GM18868 (cell line): ENCODE data around the gene ATP6AP1.
A peak's percentile ranks its signal among the peaks of the same experiment; 100 is the strongest.

Experiments used
- ATAC-seq: cut with Tn5 transposase; IDR thresholded peaks from one replicate; pipeline ENCODE4 v1.9.1; 2021; ENCODE audit warnings: mild to moderate bottlenecking, moderate library complexity; ENCODE audit not compliant: unreplicated experiment

ATP6AP1 gene

GRCh38 chrX:154426916-154427770 is 1.3 kb upstream of the ATP6AP1 start:
- ATAC-seq = no peak

GRCh38 chrX:154429711-154430110 is 1.2 kb downstream of the ATP6AP1 start:
- ATAC-seq = no peak

- no peak for ATAC-seq
Measured at GRCh38 chrX:154430479-154430878, 2.0 kb downstream of the ATP6AP1 start.

- no peak for ATAC-seq
Measured at GRCh38 chrX:154430916-154431315, 2.4 kb downstream of the ATP6AP1 start.

GRCh38 chrX:154431341-154431740 is 2.9 kb downstream of the ATP6AP1 start:
- ATAC-seq = no peak

- ATAC-seq = no peak
Measured at GRCh38 chrX:154432210-154432609, 3.7 kb downstream of the ATP6AP1 start.

- ATAC-seq = no peak
Measured at GRCh38 chrX:154433605-154434004, 5.1 kb downstream of the ATP6AP1 start.

- no peak for ATAC-seq
Measured at GRCh38 chrX:154434394-154435168, 6.1 kb downstream of the ATP6AP1 start.

GRCh38 chrX:154435171-154435733 is 6.8 kb downstream of the ATP6AP1 start:
- no peak for ATAC-seq

- peak; percentile 30 for ATAC-seq
Measured at GRCh38 chrX:154436374-154436982, 8.0 kb downstream of the ATP6AP1 start.

- ATAC-seq = peak; percentile 39
Measured at GRCh38 chrX:154436983-154437752, 8.7 kb downstream of the ATP6AP1 start, which contains the start of gene GDI1. TSS of gene GDI1 (plus strand) at chrX:154437154. CDS start at chrX:154437255, 101 bp downstream.

GRCh38 chrX:154437971-154438893 is 9.8 kb downstream of the ATP6AP1 start:
- ATAC-seq = no peak

- no peak for ATAC-seq
Measured at GRCh38 chrX:154439841-154440240, 11.4 kb downstream of the ATP6AP1 start.

GRCh38 chrX:154440623-154441357 is 12.3 kb downstream of the ATP6AP1 start:
- ATAC-seq = no peak

- ATAC-seq = no peak
Measured at GRCh38 chrX:154441564-154441963, 13.1 kb downstream of the ATP6AP1 start.

- no peak for ATAC-seq
Measured at GRCh38 chrX:154441984-154442707, 13.7 kb downstream of the ATP6AP1 start.

GRCh38 chrX:154443479-154443910 is 15.0 kb downstream of the ATP6AP1 start:
- ATAC-seq = no peak
